Activated CD4-positive, alpha-beta T cell treated with anti-CD3 and anti-CD28 coated beads, Interleukin-2, amount 10 ng/mL, durations not matched to agents 7 days and 5 days (primary cell): Measurements from ENCODE around the gene RNASE8. TPM values are rescaled to one million over a fixed set of nuclear protein-coding genes. Genes with fewer than 3 reads are reported as not detected.

Source experiments
- CTCF ChIA-PET: fragments of 350-600 bp; sonication (Branson Sonifier 250); formaldehyde crosslinking; loops from one replicate; lab custom pipeline; 2021; ENCODE audit warnings: antibody characterized with exemption; lab: Charles Lee
- POLR2A ChIA-PET: fragments of 350-600 bp; sonication (Branson Sonifier 250); formaldehyde crosslinking; loops from one replicate; lab custom pipeline; 2021; ENCODE audit warnings: antibody characterized with exemption; lab: Charles Lee
- DNase-seq: peaks from one replicate; pipeline ENCODE4 v3.0.0-alpha.2; 2020
- H3K27ac Mint-ChIP-seq: one replicate; pipeline ENCODE4 v1.8.0; 2021; ENCODE audit warnings: mild to moderate bottlenecking, moderate library complexity, mixed read lengths
- H3K27me3 Mint-ChIP-seq: one replicate; pipeline ENCODE4 v1.8.0; 2021; ENCODE audit warnings: mixed read lengths
- H3K36me3 Mint-ChIP-seq: one replicate; pipeline ENCODE4 v1.8.0; 2021; ENCODE audit warnings: low read depth, mixed read lengths
- H3K4me1 Mint-ChIP-seq: one replicate; pipeline ENCODE4 v1.8.0; 2021; ENCODE audit warnings: mixed read lengths
- H3K4me3 Mint-ChIP-seq: one replicate; pipeline ENCODE4 v1.8.0; 2021; ENCODE audit warnings: mild to moderate bottlenecking, moderate library complexity, mixed read lengths
- H3K9me3 Mint-ChIP-seq: one replicate; pipeline ENCODE4 v1.8.0; 2021; ENCODE audit warnings: mixed read lengths
- total RNA-seq, 2 experiments: library from RNA; stranded (reverse); gene quantifications; one replicate each; pipeline ENCODE4 v1.2.3, GENCODE V29; 2021

Gene RNASE8
- total RNA-seq, 2 experiments from 2014 or later, result not detected

- Mint-ChIP-seq H3K4me1 (peaks cover 22% of the 10 kb centered on the region), H3K9me3 (no peaks in the 10 kb centered on the region), H3K27me3 (no peaks in the 10 kb centered on the region), H3K27ac (no peak overlapping the region), H3K4me3 (no peak overlapping the region), H3K36me3 (no peaks in the 10 kb centered on the region)
- ChIA-PET CTCF (interaction anchor here (0.6 to 5.5 kb wide), 4 partner anchors 11 to 88 kb away, joined by 3 to 52 read pairs (median 5); partner anchors contain the start of gene TMEM253), POLR2A (no interaction called here)
- DNase-seq, result no peak
Observed at GRCh38 chr14:21084998-21085853, 27.6 kb downstream of the RNASE8 start.

- H3K4me3 Mint-ChIP-seq, result no peak overlapping the region
- H3K27me3 Mint-ChIP-seq, result no peaks in the 10 kb centered on the region
- no peak overlapping the region for H3K27ac Mint-ChIP-seq
- CTCF ChIA-PET, result interaction anchor here (0.6 to 5.5 kb wide), 7 partner anchors 10 to 454 kb away, joined by 3 to 52 read pairs (median 3); partner anchors contain the start of gene TMEM253
- H3K4me1 Mint-ChIP-seq, result peaks cover 22% of the 10 kb centered on the region
- no peaks in the 10 kb centered on the region for H3K36me3 Mint-ChIP-seq
- H3K9me3 Mint-ChIP-seq, result no peaks in the 10 kb centered on the region
- POLR2A ChIA-PET, result interaction anchor here (0.8 kb wide), 1 partner anchor 18 kb away, joined by 3 read pairs; no protein-coding TSS in a partner anchor
- no peak for DNase-seq
Observed at GRCh38 chr14:21086908-21087293, 29.3 kb downstream of the RNASE8 start.

- DNase-seq, result peak; percentile 87
- H3K4me3 Mint-ChIP-seq, result no peak overlapping the region
Observed at GRCh38 chr14:21087294-21088091, 29.9 kb downstream of the RNASE8 start.

GRCh38 chr14:21088687-21089086 is 31.1 kb downstream of the RNASE8 start:
- peaks cover 27% of the 10 kb centered on the region for H3K4me1 Mint-ChIP-seq
- no peak for DNase-seq
- no peak overlapping the region for H3K27ac Mint-ChIP-seq
- POLR2A ChIA-PET, result no interaction called here
- CTCF ChIA-PET, result interaction anchor here (0.6 to 5.5 kb wide), 8 partner anchors 9 to 74 kb away, joined by 3 to 52 read pairs (median 5); partner anchors contain the start of genes ARHGEF40 and TMEM253
- no peaks in the 10 kb centered on the region for H3K9me3 Mint-ChIP-seq
- H3K4me3 Mint-ChIP-seq, result no peak overlapping the region
- H3K27me3 Mint-ChIP-seq, result no peaks in the 10 kb centered on the region
- no peaks in the 10 kb centered on the region for H3K36me3 Mint-ChIP-seq

More at GRCh38 chr14:21087294-21088091, 29.9 kb downstream of the RNASE8 start:
- no peaks in the 10 kb centered on the region for H3K27me3 Mint-ChIP-seq
- no peaks in the 10 kb centered on the region for H3K9me3 Mint-ChIP-seq
- CTCF ChIA-PET, result interaction anchor here (0.6 to 5.5 kb wide), 8 partner anchors 8 to 454 kb away, joined by 3 to 52 read pairs (median 3); partner anchors contain the start of gene TMEM253
- no peaks in the 10 kb centered on the region for H3K36me3 Mint-ChIP-seq
- peak overlapping the region; percentile 57 for H3K27ac Mint-ChIP-seq
- POLR2A ChIA-PET, result interaction anchor here (0.6 to 0.8 kb wide), 2 partner anchors 17 to 415 kb away, joined by 3 read pairs; no protein-coding TSS in a partner anchor
- H3K4me1 Mint-ChIP-seq, result peaks cover 23% of the 10 kb centered on the region

GRCh38 chr14:21089271-21089670 is 31.6 kb downstream of the RNASE8 start:
- no peak for DNase-seq
- Mint-ChIP-seq H3K27me3 (no peaks in the 10 kb centered on the region), H3K9me3 (no peaks in the 10 kb centered on the region), H3K27ac (peak overlapping the region; percentile 46), H3K36me3 (no peaks in the 10 kb centered on the region), H3K4me3 (no peak overlapping the region), H3K4me1 (peaks cover 29% of the 10 kb centered on the region)
- ChIA-PET CTCF (interaction anchor here (1.3 to 5.5 kb wide), 5 partner anchors 13 to 74 kb away, joined by 3 to 52 read pairs (median 6); partner anchors contain the start of genes ARHGEF40 and TMEM253), POLR2A (no interaction called here)

- Mint-ChIP-seq H3K27ac (no peak overlapping the region), H3K4me1 (peaks cover 29% of the 10 kb centered on the region), H3K9me3 (no peaks in the 10 kb centered on the region), H3K36me3 (no peaks in the 10 kb centered on the region), H3K4me3 (no peak overlapping the region), H3K27me3 (no peaks in the 10 kb centered on the region)
- ChIA-PET CTCF (interaction anchor here (1.3 to 5.5 kb wide), 5 partner anchors 13 to 75 kb away, joined by 3 to 52 read pairs (median 6); partner anchors contain the start of genes ARHGEF40 and TMEM253), POLR2A (no interaction called here)
- no peak for DNase-seq
Observed at GRCh38 chr14:21089877-21090193, 32.2 kb downstream of the RNASE8 start.

- no peak overlapping the region for H3K4me3 Mint-ChIP-seq
- DNase-seq, result no peak
- POLR2A ChIA-PET, result no interaction called here
- no peaks in the 10 kb centered on the region for H3K9me3 Mint-ChIP-seq
- CTCF ChIA-PET, result interaction anchor here (2.0 to 5.5 kb wide), 4 partner anchors 12 to 76 kb away, joined by 5 to 52 read pairs (median 6); partner anchors contain the start of genes ARHGEF40 and TMEM253
- H3K36me3 Mint-ChIP-seq, result no peaks in the 10 kb centered on the region
- H3K27me3 Mint-ChIP-seq, result no peaks in the 10 kb centered on the region
- H3K27ac Mint-ChIP-seq, result no peak overlapping the region
- H3K4me1 Mint-ChIP-seq, result peaks cover 29% of the 10 kb centered on the region
Observed at GRCh38 chr14:21090194-21090939, 32.7 kb downstream of the RNASE8 start.

- ChIA-PET POLR2A (no interaction called here), CTCF (interaction anchor here (1.7 to 5.5 kb wide), 14 partner anchors 11 to 92 kb away, joined by 5 to 121 read pairs (median 12); partner anchors contain the start of genes ARHGEF40, SLC39A2 and TMEM253)
- H3K27me3 Mint-ChIP-seq, result no peaks in the 10 kb centered on the region
Observed at GRCh38 chr14:21090940-21091663, 33.5 kb downstream of the RNASE8 start.

GRCh38 chr14:21091821-21092272 is 34.2 kb downstream of the RNASE8 start:
- no peaks in the 10 kb centered on the region for H3K36me3 Mint-ChIP-seq
- H3K9me3 Mint-ChIP-seq, result no peaks in the 10 kb centered on the region
- H3K4me1 Mint-ChIP-seq, result peaks cover 24% of the 10 kb centered on the region
- ChIA-PET POLR2A (interaction anchor here (1.1 kb wide), 1 partner anchor 12 kb away, joined by 5 read pairs; no protein-coding TSS in a partner anchor), CTCF (interaction anchor here (0.6 to 5.1 kb wide), 37 partner anchors 8 to 228 kb away, joined by 3 to 121 read pairs (median 6); partner anchors contain the start of genes ARHGEF40, NDRG2, SLC39A2 and TMEM253)
- DNase-seq, result no peak
- H3K4me3 Mint-ChIP-seq, result no peak overlapping the region
- peaks cover under 1% of the 10 kb centered on the region for H3K27me3 Mint-ChIP-seq
- no peak overlapping the region for H3K27ac Mint-ChIP-seq

More at GRCh38 chr14:21090940-21091663, 33.5 kb downstream of the RNASE8 start:
- H3K27ac Mint-ChIP-seq, result no peak overlapping the region
- H3K9me3 Mint-ChIP-seq, result no peaks in the 10 kb centered on the region
- no peak for DNase-seq
- peaks cover 29% of the 10 kb centered on the region for H3K4me1 Mint-ChIP-seq
- no peak overlapping the region for H3K4me3 Mint-ChIP-seq
- H3K36me3 Mint-ChIP-seq, result no peaks in the 10 kb centered on the region

- ChIA-PET CTCF (interaction anchor here (0.6 to 5.1 kb wide), 44 partner anchors 9 to 1696 kb away, joined by 3 to 121 read pairs (median 4); partner anchors contain the start of genes ARHGEF40, NDRG2, SLC39A2 and TMEM253), POLR2A (interaction anchor here (1.1 kb wide), 1 partner anchor 12 kb away, joined by 5 read pairs; no protein-coding TSS in a partner anchor)
- H3K27ac Mint-ChIP-seq, result no peak overlapping the region
- no peaks in the 10 kb centered on the region for H3K36me3 Mint-ChIP-seq
- no peak overlapping the region for H3K4me3 Mint-ChIP-seq
- H3K4me1 Mint-ChIP-seq, result peaks cover 24% of the 10 kb centered on the region
- peak; percentile 91 for DNase-seq
- H3K9me3 Mint-ChIP-seq, result no peaks in the 10 kb centered on the region
- peaks cover 6% of the 10 kb centered on the region for H3K27me3 Mint-ChIP-seq
Observed at GRCh38 chr14:21092273-21093011, 34.8 kb downstream of the RNASE8 start.
